Measurements from ENCODE around the gene GSG1L.

The GSG1L gene

DNA sequence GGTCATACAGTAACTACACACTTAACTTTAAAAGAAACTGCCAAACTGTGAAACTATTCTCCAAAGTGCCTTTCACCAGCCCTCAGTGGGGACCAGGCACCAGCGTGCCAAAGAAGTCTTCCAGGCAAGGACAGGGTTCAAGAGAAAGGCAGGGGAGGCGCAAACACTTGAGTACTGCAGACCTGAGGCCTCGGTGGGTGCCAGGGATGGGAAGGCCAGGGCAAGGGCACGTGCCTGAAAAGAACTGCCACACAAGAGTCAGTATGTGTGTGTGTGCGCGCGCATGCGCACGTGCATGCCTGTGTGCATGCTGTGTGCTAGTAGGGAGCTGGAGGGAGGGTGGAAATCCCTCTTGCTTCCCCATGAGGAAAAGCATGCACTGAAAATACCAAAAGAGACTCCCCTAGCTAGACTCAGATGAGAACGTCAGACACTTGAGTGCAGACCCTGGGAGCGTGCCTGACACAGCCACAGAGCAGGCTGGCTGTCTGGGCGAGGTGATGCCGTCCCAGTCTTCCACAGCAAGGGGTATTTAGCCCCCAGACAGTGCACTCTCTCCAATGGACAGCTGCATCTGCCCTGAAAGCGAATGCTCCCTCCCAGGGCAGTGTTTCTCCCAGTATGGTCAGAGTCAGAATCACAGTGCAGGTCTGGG, 40.1 kb upstream of the GSG1L start:
- H3K36me3 ChIP-seq (ENCODE audit: control insufficient read depth, insufficient read depth, low read length, severe bottlenecking) = peaks cover 97% of the 10 kb centered on the region
- H3K4me1 ChIP-seq (ENCODE audit: control insufficient read depth, insufficient read depth, low read length) = peaks cover 4% of the 10 kb centered on the region
- no peak overlapping the region for H3K9ac ChIP-seq (ENCODE audit: low read length)
- H3K9me3 ChIP-seq (ENCODE audit: control insufficient read depth, low read length) = no peaks in the 10 kb centered on the region
- H3K4me3 ChIP-seq (ENCODE audit: low read length) = no peak overlapping the region
- H3K27me3 ChIP-seq (replicated peaks; ENCODE audit: control insufficient read depth, insufficient read depth, low read length) = no peaks in the 10 kb centered on the region
- no peak for DNase-seq (ENCODE audit: low read depth)

DNA sequence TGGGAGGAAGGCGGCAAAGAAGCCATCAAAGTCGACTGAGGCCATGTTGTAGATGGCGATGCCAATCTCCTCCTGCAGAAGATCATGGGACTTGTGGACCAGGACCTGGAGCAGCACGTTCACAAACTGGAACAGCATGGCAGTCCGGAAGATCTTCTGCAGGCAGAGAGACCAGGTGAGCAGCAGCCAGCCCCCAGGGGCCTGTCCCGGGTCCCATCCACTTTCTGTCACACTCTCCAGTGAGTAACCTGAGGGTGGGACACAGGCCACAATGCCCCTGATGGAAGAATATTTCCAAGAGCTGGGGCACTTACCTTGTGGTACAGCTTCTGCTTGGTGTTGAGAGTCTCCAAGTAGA, 38.0 kb upstream of the GSG1L start:
- H3K36me3 ChIP-seq (ENCODE audit: control insufficient read depth, insufficient read depth, low read length, severe bottlenecking) = peaks cover 94% of the 10 kb centered on the region
- H3K4me1 ChIP-seq (ENCODE audit: control insufficient read depth, insufficient read depth, low read length) = peaks cover 6% of the 10 kb centered on the region
- no peak overlapping the region for H3K9ac ChIP-seq (ENCODE audit: low read length)
- no peaks in the 10 kb centered on the region for H3K9me3 ChIP-seq (ENCODE audit: control insufficient read depth, low read length)
- H3K27me3 ChIP-seq (replicated peaks; ENCODE audit: control insufficient read depth, insufficient read depth, low read length) = no peaks in the 10 kb centered on the region
- no peak for DNase-seq (ENCODE audit: low read depth)
- no peak overlapping the region for H3K4me3 ChIP-seq (ENCODE audit: low read length)

DNA sequence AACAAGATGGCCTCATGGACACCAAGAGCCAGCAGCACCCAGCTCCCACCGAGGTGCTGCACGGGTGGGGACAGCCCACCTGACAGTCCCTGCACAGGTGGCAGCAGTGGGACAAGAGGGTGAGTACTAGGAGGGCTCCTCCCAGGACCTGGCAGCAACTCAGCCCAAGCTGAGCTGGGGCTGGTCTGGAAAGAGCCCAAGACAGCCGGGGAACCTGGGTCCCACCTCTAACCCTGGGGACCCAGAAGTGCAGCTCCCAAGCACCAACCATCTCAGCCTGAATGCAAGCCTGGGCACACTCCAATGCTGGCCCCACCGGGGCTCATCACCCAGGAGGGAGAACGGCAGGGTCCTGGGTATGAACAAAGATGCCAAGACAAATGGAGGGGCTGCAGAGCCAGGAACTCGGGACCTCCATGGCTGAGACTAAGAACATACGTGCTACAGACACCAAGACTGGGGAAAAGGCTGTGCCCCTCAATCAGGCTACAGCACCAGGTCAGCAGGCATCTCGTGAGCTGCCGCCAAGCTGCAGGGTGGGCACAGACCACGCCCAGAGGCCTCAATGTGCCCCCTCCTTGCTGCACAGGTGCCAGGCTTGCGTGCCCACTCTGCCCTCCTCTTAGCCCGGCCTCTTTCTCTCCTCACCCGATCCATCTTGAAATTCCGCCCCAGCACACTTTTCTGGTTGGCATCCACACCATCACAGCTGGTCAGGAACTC, 37.5 kb upstream of the GSG1L start:
- peaks cover 89% of the 10 kb centered on the region for H3K36me3 ChIP-seq (ENCODE audit: control insufficient read depth, insufficient read depth, low read length, severe bottlenecking)
- H3K4me1 ChIP-seq (ENCODE audit: control insufficient read depth, insufficient read depth, low read length) = peaks cover 6% of the 10 kb centered on the region
- H3K9me3 ChIP-seq (ENCODE audit: control insufficient read depth, low read length) = no peaks in the 10 kb centered on the region
- DNase-seq (ENCODE audit: low read depth) = no peak
- no peak overlapping the region for H3K4me3 ChIP-seq (ENCODE audit: low read length)
- H3K27me3 ChIP-seq (replicated peaks; ENCODE audit: control insufficient read depth, insufficient read depth, low read length) = no peaks in the 10 kb centered on the region
- H3K9ac ChIP-seq (ENCODE audit: low read length) = no peak overlapping the region

DNA sequence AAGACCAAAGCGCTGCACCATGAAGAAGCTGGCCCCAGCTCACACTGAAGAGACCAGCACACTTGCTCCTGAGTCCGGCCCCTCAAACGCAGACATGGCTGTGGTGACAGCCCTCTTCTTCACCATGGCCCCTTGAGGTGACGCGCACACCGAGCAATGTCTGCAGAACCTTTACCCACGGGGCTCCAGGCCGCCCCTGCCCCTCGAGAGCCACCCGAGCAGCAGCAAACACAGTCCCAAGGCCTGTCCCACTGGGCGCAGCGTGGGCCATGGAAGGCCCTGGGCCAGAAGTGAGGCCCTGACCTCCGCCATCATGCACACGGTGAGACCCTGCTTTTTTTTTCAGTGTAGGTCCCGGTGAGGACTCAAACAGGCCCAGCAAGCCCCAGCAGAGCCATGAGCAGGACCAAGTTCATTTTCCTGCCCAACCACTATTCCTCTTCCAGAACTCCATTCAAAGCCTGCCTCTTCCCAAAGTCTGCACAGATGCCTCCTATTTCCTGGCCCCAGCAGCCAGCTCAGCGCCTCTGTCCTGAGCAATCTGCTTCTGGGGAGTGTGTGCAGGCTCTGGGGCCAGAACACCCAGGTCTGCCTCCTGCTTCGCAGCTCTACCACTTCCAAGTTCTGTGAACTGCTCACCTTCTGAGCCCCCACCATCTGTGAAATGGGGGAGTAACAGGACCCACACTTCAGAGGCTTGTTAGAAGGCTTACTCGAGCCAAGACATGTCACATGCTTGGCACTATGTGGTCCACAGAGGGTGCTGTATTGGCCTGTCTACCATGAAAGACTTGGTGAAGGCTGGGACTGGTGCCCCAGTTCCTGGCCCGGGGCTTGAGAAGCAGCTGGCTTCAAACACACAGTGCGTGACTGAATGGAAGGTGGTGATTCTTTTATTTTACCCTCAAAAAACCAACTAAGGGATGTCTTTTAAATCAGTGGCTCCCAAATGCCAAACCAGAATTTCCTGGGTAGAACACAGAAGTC, 35.7 kb upstream of the GSG1L start:
- H3K27me3 ChIP-seq (replicated peaks; ENCODE audit: control insufficient read depth, insufficient read depth, low read length) = no peaks in the 10 kb centered on the region
- peaks cover 71% of the 10 kb centered on the region for H3K36me3 ChIP-seq (ENCODE audit: control insufficient read depth, insufficient read depth, low read length, severe bottlenecking)
- peaks cover 6% of the 10 kb centered on the region for H3K4me1 ChIP-seq (ENCODE audit: control insufficient read depth, insufficient read depth, low read length)
- no peak overlapping the region for H3K9ac ChIP-seq (ENCODE audit: low read length)
- no peak overlapping the region for H3K4me3 ChIP-seq (ENCODE audit: low read length)
- H3K9me3 ChIP-seq (ENCODE audit: control insufficient read depth, low read length) = no peaks in the 10 kb centered on the region
- DNase-seq (ENCODE audit: low read depth) = no peak

DNA sequence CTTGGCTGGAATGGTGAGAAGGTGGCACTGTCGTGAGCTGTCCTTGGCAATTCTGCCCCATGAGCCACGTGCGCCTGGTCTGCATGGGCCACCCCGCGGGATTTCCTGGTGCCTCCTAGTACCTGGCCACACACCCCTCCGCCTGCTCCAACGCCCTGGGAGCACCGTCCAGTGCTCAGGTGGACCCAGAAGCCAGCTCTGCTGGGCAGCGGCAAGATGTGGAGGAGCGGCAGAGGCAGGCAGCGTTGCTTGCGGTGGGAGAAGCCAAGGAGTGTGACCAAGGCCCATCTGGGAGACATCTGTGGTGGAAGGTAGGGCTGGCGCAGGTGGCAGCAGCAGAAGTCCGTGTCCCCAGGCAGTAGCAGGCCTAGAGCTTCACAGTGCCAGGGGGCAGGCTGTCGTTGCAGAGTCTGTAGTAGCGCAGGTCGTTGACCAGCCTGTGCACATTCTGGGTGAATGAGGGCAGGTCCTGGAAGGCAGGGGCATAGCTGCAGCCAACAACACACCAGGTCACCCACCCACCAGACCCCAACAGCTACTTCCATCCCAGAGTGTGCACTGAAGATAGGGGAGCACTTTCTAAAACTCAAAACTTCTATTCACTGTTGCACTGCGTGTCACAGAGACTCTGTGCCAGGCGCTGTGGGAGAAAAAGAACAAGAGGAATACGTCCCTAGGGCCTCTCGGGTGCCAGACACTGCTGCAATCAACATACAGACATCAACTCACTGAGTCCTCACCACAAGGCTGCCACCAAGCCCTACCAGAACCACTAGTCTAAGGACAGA, 34.9 kb upstream of the GSG1L start:
- DNase-seq (ENCODE audit: low read depth) = no peak
- H3K36me3 ChIP-seq (ENCODE audit: control insufficient read depth, insufficient read depth, low read length, severe bottlenecking) = peaks cover 66% of the 10 kb centered on the region
- peaks cover 6% of the 10 kb centered on the region for H3K4me1 ChIP-seq (ENCODE audit: control insufficient read depth, insufficient read depth, low read length)
- H3K4me3 ChIP-seq (ENCODE audit: low read length) = no peak overlapping the region
- H3K27me3 ChIP-seq (replicated peaks; ENCODE audit: control insufficient read depth, insufficient read depth, low read length) = no peaks in the 10 kb centered on the region
- no peaks in the 10 kb centered on the region for H3K9me3 ChIP-seq (ENCODE audit: control insufficient read depth, low read length)
- H3K9ac ChIP-seq (ENCODE audit: low read length) = no peak overlapping the region

DNA sequence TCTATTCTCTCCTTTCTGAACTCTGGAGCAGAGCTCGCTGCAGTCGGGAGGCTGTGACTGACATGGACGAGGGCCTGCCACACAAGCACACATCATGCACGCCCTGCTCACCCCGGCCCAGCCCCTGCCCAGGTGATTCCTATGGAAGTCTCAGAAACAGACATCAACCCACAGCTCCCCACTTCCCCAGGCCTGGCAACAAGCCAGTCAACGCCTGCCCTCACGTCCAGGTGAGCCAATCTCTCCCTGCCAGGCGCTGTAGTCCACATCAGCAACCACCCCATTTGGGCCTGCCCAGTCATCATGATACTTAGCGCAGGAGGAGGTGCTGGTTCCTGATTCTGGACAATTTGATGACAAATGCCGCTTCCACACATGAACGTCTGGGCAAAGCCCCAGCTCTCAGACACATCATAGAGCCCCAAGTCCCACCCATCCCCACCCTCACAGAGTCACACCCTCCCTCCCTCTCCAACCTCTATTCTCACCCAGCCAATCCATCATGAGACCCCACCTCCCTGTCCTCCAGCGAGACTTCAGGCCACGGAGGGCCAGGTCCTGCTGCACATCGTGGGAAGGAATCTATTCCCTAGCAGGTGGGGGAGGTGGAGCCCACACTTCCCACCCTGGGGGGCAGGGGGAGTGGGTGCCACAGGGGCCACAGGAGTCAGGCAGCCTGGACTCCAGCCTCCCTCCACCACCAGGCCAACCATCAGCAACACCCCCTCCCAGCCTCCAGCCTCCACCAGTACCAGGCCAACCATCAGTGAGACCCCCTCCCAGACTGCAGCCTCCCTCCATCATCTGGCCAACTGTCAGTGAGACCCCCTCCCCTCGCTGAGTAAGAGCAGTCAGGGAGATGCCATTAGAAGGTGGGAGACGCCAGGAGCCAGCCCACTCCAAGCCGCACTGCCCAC, 33.7 kb upstream of the GSG1L start:
- Histone ChIP-seq H3K36me3 (ENCODE audit: control insufficient read depth, insufficient read depth, low read length, severe bottlenecking) (peaks cover 56% of the 10 kb centered on the region), H3K4me1 (ENCODE audit: control insufficient read depth, insufficient read depth, low read length) (peaks cover 6% of the 10 kb centered on the region), H3K9ac (ENCODE audit: low read length) (no peak overlapping the region), H3K27me3 (replicated peaks; ENCODE audit: control insufficient read depth, insufficient read depth, low read length) (no peaks in the 10 kb centered on the region), H3K9me3 (ENCODE audit: control insufficient read depth, low read length) (no peaks in the 10 kb centered on the region), H3K4me3 (ENCODE audit: low read length) (no peak overlapping the region)
- no peak for DNase-seq (ENCODE audit: low read depth)

DNA sequence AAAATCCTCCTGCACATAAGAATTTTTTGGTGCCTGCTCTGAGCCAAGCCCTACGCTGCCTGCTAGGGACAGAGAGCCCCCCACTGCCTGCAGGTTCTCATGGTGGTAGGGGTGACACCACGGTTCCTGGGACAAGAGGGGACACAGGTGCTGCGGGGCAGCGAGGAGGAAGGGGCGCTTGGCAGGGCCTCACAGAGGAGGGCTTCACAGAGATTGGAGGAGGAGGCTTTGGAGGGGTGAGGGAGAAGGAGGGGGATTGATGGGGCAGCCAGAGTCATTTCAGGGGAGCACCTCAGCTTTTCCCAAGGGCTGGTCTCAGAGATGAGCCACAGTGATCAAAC, 29.8 kb upstream of the GSG1L start:
- H3K36me3 ChIP-seq (ENCODE audit: control insufficient read depth, insufficient read depth, low read length, severe bottlenecking) = peaks cover 20% of the 10 kb centered on the region
- no peak for DNase-seq (ENCODE audit: low read depth)
- H3K27me3 ChIP-seq (replicated peaks; ENCODE audit: control insufficient read depth, insufficient read depth, low read length) = no peaks in the 10 kb centered on the region
- no peaks in the 10 kb centered on the region for H3K4me1 ChIP-seq (ENCODE audit: control insufficient read depth, insufficient read depth, low read length)
- no peak overlapping the region for H3K4me3 ChIP-seq (ENCODE audit: low read length)
- no peaks in the 10 kb centered on the region for H3K9me3 ChIP-seq (ENCODE audit: control insufficient read depth, low read length)
- H3K9ac ChIP-seq (ENCODE audit: low read length) = no peak overlapping the region

DNA sequence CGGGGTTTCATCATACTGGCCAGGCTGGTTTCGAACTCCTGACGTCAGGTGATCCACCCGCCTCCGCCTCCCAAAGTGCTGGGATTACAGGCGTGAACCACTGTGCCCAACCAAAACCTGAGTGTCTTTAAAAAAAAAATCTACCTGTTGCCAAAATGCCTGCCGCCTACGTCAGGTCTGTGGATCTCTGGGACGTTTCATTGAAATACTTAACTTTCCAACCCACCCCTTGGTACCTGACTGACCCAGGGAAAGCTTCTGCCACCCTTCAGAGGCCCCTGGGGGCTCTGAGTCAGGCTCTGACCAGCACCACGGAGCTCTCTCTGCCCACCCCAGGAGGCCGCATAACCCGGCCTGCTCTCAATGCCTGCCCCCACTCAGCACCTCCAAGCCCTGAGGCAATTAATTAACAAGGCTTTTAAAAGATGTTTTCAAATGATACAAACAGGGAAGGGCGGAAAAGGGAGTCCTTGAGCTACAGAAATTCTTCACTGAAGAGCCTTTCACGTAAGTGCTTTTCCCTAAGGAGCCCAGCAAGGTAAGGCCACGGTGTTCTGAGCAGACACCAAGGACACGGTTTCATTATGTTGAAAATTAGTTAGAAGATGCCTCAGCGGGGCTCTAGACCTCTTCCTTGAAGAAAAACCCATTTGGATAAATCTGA, 29.3 kb upstream of the GSG1L start:
- peaks cover 15% of the 10 kb centered on the region for H3K36me3 ChIP-seq (ENCODE audit: control insufficient read depth, insufficient read depth, low read length, severe bottlenecking)

DNA sequence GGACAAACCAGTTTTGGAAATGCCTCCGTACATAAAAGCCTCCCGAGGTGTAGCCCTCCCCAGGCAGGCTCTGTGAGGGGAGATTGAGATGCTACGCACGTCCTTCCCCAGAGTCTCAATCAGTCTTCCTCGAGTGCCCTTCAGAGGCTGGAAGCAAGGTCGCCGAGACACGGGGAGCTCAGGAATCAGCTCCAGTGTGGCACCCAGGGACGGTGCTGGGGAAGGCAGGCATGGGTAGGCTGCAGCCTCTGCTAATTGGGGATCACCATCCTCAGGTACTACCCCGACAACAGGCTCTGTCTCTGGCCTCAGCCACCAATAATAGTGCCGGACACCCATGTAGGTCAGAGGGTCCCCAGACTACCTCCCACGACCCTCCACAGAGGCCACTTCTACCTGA, 28.1 kb upstream of the GSG1L start:
- peaks cover 5% of the 10 kb centered on the region for H3K36me3 ChIP-seq (ENCODE audit: control insufficient read depth, insufficient read depth, low read length, severe bottlenecking)
- no peaks in the 10 kb centered on the region for H3K4me1 ChIP-seq (ENCODE audit: control insufficient read depth, insufficient read depth, low read length)
- H3K27me3 ChIP-seq (replicated peaks; ENCODE audit: control insufficient read depth, insufficient read depth, low read length) = no peaks in the 10 kb centered on the region
- no peak for DNase-seq (ENCODE audit: low read depth)
- H3K9ac ChIP-seq (ENCODE audit: low read length) = no peak overlapping the region
- H3K9me3 ChIP-seq (ENCODE audit: control insufficient read depth, low read length) = no peaks in the 10 kb centered on the region
- no peak overlapping the region for H3K4me3 ChIP-seq (ENCODE audit: low read length)

More for the DNA sequence above, 29.3 kb upstream of the GSG1L start:
- Histone ChIP-seq H3K4me1 (ENCODE audit: control insufficient read depth, insufficient read depth, low read length) (no peaks in the 10 kb centered on the region), H3K27me3 (replicated peaks; ENCODE audit: control insufficient read depth, insufficient read depth, low read length) (no peaks in the 10 kb centered on the region), H3K4me3 (ENCODE audit: low read length) (no peak overlapping the region), H3K9ac (ENCODE audit: low read length) (no peak overlapping the region), H3K9me3 (ENCODE audit: control insufficient read depth, low read length) (no peaks in the 10 kb centered on the region)
- no peak for DNase-seq (ENCODE audit: low read depth)
